GM12892 (cell line): Measurements from ENCODE around the gene FHL3.
"Not testable (repeated sequence)": the region's sequence is repeated elsewhere in the genome, so short reads cannot be mapped to it uniquely, and the experiment has no call there.

Experiments
- DNase-seq: peaks from one replicate; pipeline ENCODE4 v3.0.0; 2011; ENCODE audit not compliant: insufficient read length
- FAIRE-seq: peaks from 2 replicates; lab custom pipeline; 2011; peaks lifted over from hg19 to GRCh38; lab: Jason Lieb, UNC
- POLR2A ChIP-seq: IDR thresholded peaks from 2 replicates; pipeline ENCODE4 v1.6.1; 2011; ENCODE audit warnings: low read depth, low read length, control low read depth
- POLR2AphosphoS5 ChIP-seq: IDR thresholded peaks from 2 replicates; pipeline ENCODE4 v1.6.1; 2011; ENCODE audit warnings: low read depth, low read length, control low read depth
- TAF1 ChIP-seq: IDR thresholded peaks from 2 replicates; pipeline ENCODE4 v1.6.1; 2011; ENCODE audit warnings: low read depth, mild to moderate bottlenecking, control low read depth, low read length, borderline replicate concordance

Gene FHL3

GRCh38 chr1:38044221-38045215 is 39.2 kb upstream of the FHL3 start:
- FAIRE-seq = no peak
- no peak for TF ChIP-seq POLR2AphosphoS5
- TF ChIP-seq TAF1 = no peak
- no peak for TF ChIP-seq POLR2A
- no peak for DNase-seq

DNA sequence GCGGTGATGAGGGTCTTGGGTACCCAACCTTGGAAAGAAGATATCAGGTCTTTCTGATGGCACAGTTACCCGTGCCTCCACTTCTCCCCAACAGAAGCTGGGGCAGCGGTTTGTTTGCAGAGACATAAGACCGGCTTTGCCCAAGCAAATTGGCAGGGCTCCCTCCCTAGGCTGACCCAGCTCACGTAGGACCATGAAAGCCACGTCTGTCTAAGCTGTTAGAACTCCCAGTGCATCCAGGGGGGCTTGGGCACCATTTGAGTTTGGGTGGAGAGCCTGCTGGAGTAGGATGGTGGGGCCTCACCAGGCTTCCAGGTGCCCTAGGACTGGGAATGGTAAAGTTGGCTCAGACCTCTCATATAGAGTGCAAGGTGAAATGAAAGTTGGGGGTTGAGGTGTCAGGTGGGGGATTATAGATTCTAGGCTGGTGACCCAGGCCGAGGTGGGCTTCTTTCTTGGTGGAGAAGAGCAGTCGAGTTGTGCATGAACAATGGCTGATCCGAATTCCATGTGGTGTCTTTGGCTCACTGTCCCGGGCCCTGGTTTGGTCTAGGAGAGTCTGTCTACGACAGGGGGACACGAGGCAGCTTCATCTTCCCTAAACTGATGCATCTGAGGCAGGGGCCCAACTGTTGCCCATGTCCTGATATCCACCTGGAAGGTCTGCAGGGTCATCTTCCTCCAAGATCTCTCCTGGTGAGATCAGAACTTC is 37.9 kb upstream of the FHL3 start:
- TF ChIP-seq POLR2AphosphoS5 (no peak), TAF1 (no peak), POLR2A (no peak)
- DNase-seq (no peak), FAIRE-seq (no peak)

- no peak for FAIRE-seq
- no peak for TF ChIP-seq POLR2A
Measured at GRCh38 chr1:38041936-38042834, 36.9 kb upstream of the FHL3 start.

DNA sequence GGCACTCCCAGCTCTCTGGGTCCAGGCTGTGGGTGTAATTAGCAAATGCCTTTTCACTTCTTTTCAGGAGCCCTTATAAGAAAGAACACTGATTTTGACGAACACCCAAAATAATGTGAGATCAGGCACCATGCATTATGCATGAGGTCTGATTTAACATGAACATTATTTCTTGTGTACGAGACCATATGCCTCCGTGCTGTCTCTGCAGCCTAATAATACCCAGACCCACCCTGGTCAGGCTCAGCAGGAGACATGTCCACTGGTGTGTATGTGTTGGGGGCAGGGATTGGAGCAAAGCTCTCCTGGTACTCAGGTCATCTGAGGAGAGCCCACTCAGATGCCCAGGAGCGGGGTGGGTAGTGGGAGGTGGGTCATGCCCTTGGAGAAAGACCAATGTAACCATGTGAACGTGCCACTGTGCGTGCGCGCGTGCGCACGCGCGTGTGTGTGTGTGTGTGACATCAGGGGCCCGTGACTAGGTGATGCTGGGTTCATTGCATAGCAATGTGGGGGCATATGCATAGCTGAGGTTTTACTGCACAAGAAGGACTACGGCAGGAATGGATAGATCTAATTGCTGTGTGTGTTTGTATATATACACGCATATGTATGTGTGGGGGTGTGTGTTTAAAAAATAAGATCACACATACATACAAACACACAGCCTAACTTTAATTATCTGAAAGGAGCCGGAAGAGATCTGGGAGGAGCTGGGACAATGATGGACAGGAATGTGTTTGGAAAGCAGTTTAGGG is 34.2 kb upstream of the FHL3 start:
- peak; percentile 62 for FAIRE-seq
- TF ChIP-seq POLR2AphosphoS5 (no peak), POLR2A (no peak), TAF1 (no peak)

More at GRCh38 chr1:38041936-38042834, 36.9 kb upstream of the FHL3 start:
- DNase-seq = no peak

DNA sequence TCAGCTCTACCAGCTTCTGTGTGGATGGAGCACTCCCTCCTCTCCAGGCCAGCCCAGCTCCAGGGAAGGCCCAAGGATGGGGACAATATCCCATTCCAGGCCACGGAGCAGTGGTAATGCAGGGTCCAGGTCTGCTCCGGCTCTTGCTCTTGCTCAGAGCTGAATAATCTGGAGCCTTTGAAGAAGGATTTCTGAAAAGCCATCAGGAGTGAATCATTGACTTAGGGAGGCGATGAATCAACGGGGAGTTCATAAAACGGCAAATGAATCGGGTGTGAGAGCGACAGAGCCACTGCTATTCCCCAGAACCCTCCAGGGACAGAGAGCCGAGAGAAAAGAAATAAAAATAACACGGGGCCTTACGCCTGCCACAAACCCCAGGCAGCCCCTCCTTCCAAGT is 33.5 kb upstream of the FHL3 start:
- DNase-seq (no peak), FAIRE-seq (no peak)
- TF ChIP-seq POLR2AphosphoS5 (no peak), POLR2A (no peak), TAF1 (no peak)

More for the DNA sequence above, 34.2 kb upstream of the FHL3 start:
- DNase-seq = no peak

GRCh38 chr1:38037221-38037939 is 32.1 kb upstream of the FHL3 start:
- no peak for TF ChIP-seq POLR2A
- TF ChIP-seq TAF1 = no peak
- TF ChIP-seq POLR2AphosphoS5 = no peak
- DNase-seq (no peak), FAIRE-seq (no peak)

- DNase-seq = no peak
- TF ChIP-seq POLR2AphosphoS5 (no peak), POLR2A (no peak), TAF1 (no peak)
- no peak for FAIRE-seq
Measured at GRCh38 chr1:38034871-38035270, 29.6 kb upstream of the FHL3 start.

- not testable (repeated sequence) for FAIRE-seq, DNase-seq
Measured at GRCh38 chr1:38032992-38033391, 27.7 kb upstream of the FHL3 start.

DNA sequence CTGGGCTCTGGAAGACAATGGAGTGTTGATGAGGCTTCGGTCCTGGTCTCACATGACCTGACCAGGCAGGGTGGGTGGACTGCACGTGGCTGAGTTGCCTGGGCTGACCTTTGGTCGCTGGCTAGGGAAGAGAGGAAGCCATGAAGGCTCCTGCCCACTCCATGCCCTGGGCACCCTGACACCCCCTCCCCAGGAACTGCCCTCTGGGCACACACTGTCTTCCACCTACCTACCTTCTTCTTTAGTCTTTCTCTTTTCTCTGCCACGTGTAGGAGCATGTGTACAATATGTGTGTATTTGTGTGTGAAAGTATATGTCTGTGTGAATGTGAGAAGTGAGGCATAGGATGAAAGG is 26.2 kb upstream of the FHL3 start:
- TF ChIP-seq TAF1 (no peak), POLR2AphosphoS5 (no peak), POLR2A (no peak)
- no peak for DNase-seq
- no peak for FAIRE-seq

GRCh38 chr1:38030596-38031512 is 25.5 kb upstream of the FHL3 start:
- FAIRE-seq (peak; percentile 36), DNase-seq (no peak)
- TF ChIP-seq TAF1 (no peak), POLR2A (no peak), POLR2AphosphoS5 (no peak)
